HT1080 (cell line): ENCODE data around the gene NRXN3. TPM values are rescaled to one million over a fixed set of nuclear protein-coding genes. Genes with fewer than 3 reads are reported as not detected.
A peak's percentile ranks its signal among the peaks of the same experiment; 100 is the strongest.

Experiments
- DNase-seq: peaks from one replicate; pipeline ENCODE4 v3.0.0-alpha.2; 2015; ENCODE audit warnings: low read depth
- total RNA-seq: library from RNA; depleted of rRNA; stranded (reverse); fragments of >200 nt; shearing (Covaris generic); gene quantifications from 2 replicates; pipeline ENCODE4 v1.2.3, GENCODE V29; 2014

The NRXN3 gene
- total RNA-seq, 1 experiment from 2014 or later, result 1.2 TPM

GRCh38 chr14:79555429-79555828 is 1385.3 kb downstream of the NRXN3 start:
- no peak for DNase-seq

GRCh38 chr14:79557309-79557708 is 1387.1 kb downstream of the NRXN3 start:
- DNase-seq, result no peak

GRCh38 chr14:79562185-79562584 is 1392.0 kb downstream of the NRXN3 start:
- DNase-seq, result no peak

GRCh38 chr14:79564371-79564770 is 1394.2 kb downstream of the NRXN3 start:
- no peak for DNase-seq

GRCh38 chr14:79567306-79567705 is 1397.1 kb downstream of the NRXN3 start:
- no peak for DNase-seq

- DNase-seq, result no peak
Observed at GRCh38 chr14:79568594-79568993, 1398.4 kb downstream of the NRXN3 start.

GRCh38 chr14:79569072-79569471 is 1398.9 kb downstream of the NRXN3 start:
- no peak for DNase-seq

GRCh38 chr14:79570648-79571047 is 1400.5 kb downstream of the NRXN3 start:
- no peak for DNase-seq

GRCh38 chr14:79571366-79571765 is 1401.2 kb downstream of the NRXN3 start:
- DNase-seq, result no peak

GRCh38 chr14:79573486-79573885 is 1403.3 kb downstream of the NRXN3 start:
- DNase-seq, result no peak

- DNase-seq, result no peak
Observed at GRCh38 chr14:79575032-79575431, 1404.9 kb downstream of the NRXN3 start.

- DNase-seq, result peak; percentile 44
Observed at GRCh38 chr14:79576424-79576823, 1406.3 kb downstream of the NRXN3 start.

- DNase-seq, result no peak
Observed at GRCh38 chr14:79578470-79578869, 1408.3 kb downstream of the NRXN3 start.

- DNase-seq, result no peak
Observed at GRCh38 chr14:79580414-79580813, 1410.2 kb downstream of the NRXN3 start.

GRCh38 chr14:79580906-79581305 is 1410.7 kb downstream of the NRXN3 start:
- DNase-seq, result no peak

GRCh38 chr14:79581912-79582576 is 1411.9 kb downstream of the NRXN3 start:
- peak; percentile 65 for DNase-seq

GRCh38 chr14:79583738-79584408 is 1413.7 kb downstream of the NRXN3 start:
- no peak for DNase-seq

- DNase-seq, result peak; percentile 85
Observed at GRCh38 chr14:79584679-79585078, 1414.5 kb downstream of the NRXN3 start.

- DNase-seq, result no peak
Observed at GRCh38 chr14:79585845-79586244, 1415.7 kb downstream of the NRXN3 start.

- DNase-seq, result no peak
Observed at GRCh38 chr14:79586416-79586815, 1416.2 kb downstream of the NRXN3 start.

- peak; percentile 27 for DNase-seq
Observed at GRCh38 chr14:79586989-79587598, 1416.9 kb downstream of the NRXN3 start.

- no peak for DNase-seq
Observed at GRCh38 chr14:79587875-79588274, 1417.7 kb downstream of the NRXN3 start.

GRCh38 chr14:79588398-79588797 is 1418.2 kb downstream of the NRXN3 start:
- DNase-seq, result no peak
